Gastroesophageal sphincter (tissue), 3 donors: ENCODE data around the gene TYW1.
"Not testable (repeated sequence)": the region's sequence is repeated elsewhere in the genome, so short reads cannot be mapped to it uniquely, and the experiment has no call there.

Experiments used
- POLR2A ChIP-seq, 2 donors: fragments of 450-650 bp; IDR thresholded peaks; one replicate each; pipeline ENCODE4 v1.6.1; 2017; ENCODE audit warnings: antibody characterized with exemption in 2 of 2, mild to moderate bottlenecking in 2 of 2, moderate library complexity in 1 of 2
- POLR2AphosphoS5 ChIP-seq: sonication (generic); formaldehyde crosslinking; IDR thresholded peaks from one replicate; pipeline ENCODE4 v1.6.1; 2017; ENCODE audit warnings: antibody characterized with exemption
- TF ChIP-seq, protein P1 (sequence below), 4 experiments: fragments of 200-600 bp in 2 of 4; fragments of 450-650 bp in 2 of 4; sonication (generic) in 1 of 4; IDR thresholded peaks; one replicate each; pipeline ENCODE4 v1.5.1; 2017 to 2019; ENCODE audit warnings: antibody characterized with exemption in 4 of 4, mild to moderate bottlenecking in 2 of 4, moderate library complexity in 2 of 4

GRCh38 chr7:67139876-67140275 is 143.2 kb downstream of the TYW1 start:
- TF ChIP-seq, protein P1, sequence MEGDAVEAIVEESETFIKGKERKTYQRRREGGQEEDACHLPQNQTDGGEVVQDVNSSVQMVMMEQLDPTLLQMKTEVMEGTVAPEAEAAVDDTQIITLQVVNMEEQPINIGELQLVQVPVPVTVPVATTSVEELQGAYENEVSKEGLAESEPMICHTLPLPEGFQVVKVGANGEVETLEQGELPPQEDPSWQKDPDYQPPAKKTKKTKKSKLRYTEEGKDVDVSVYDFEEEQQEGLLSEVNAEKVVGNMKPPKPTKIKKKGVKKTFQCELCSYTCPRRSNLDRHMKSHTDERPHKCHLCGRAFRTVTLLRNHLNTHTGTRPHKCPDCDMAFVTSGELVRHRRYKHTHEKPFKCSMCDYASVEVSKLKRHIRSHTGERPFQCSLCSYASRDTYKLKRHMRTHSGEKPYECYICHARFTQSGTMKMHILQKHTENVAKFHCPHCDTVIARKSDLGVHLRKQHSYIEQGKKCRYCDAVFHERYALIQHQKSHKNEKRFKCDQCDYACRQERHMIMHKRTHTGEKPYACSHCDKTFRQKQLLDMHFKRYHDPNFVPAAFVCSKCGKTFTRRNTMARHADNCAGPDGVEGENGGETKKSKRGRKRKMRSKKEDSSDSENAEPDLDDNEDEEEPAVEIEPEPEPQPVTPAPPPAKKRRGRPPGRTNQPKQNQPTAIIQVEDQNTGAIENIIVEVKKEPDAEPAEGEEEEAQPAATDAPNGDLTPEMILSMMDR (IDR thresholded peaks at IDR 0.05), result not testable (repeated sequence)
- not testable (repeated sequence) for TF ChIP-seq POLR2AphosphoS5; POLR2A (IDR thresholded peaks at IDR 0.05)
